Tibial nerve (tissue), 4 donors: Measurements from ENCODE around the gene FAM217A. TPM values are rescaled to one million over a fixed set of nuclear protein-coding genes. Genes with fewer than 3 reads are reported as not detected.

ENCODE experiments used
- DNase-seq, 2 donors: peaks; one replicate each; pipeline ENCODE4 v3.0.0-alpha.2; 2019; ENCODE audit warnings: low spot score in 2 of 2
- H3K27ac ChIP-seq, 4 donors: fragments of 200-600 bp; sonication (generic) in 3 of 4; one replicate each; pipeline ENCODE4 v1.5.1; 2017 to 2019; ENCODE audit warnings: mild to moderate bottlenecking in 1 of 4
- H3K27me3 ChIP-seq, 2 donors: fragments of 200-600 bp; sonication (generic) in 1 of 2; one replicate each; pipeline versions ENCODE4 v1.5.1 to v1.6.0; 2017 to 2019
- H3K36me3 ChIP-seq, 3 donors: fragments of 200-600 bp; sonication (generic); one replicate each; pipeline ENCODE4 v1.5.1; 2018 to 2019
- H3K4me1 ChIP-seq, 4 donors: fragments of 200-600 bp; sonication (generic) in 3 of 4; one replicate each; pipeline ENCODE4 v1.5.1; 2017 to 2019
- H3K4me3 ChIP-seq, 4 donors: fragments of 200-600 bp; sonication (generic) in 3 of 4; one replicate each; pipeline ENCODE4 v1.5.1; 2017 to 2019; ENCODE audit warnings: mild to moderate bottlenecking in 1 of 4, moderate library complexity in 1 of 4
- H3K9me3 ChIP-seq, 4 donors: fragments of 200-600 bp; sonication (generic) in 3 of 4; one replicate each; pipeline ENCODE4 v1.5.1; 2017 to 2019
- EP300 ChIP-seq, 2 donors: sonication (generic); formaldehyde crosslinking; IDR thresholded peaks; one replicate each; pipeline ENCODE4 v1.6.1; 2017; ENCODE audit warnings: antibody characterized with exemption in 2 of 2, mild to moderate bottlenecking in 1 of 2
- POLR2A ChIP-seq, 2 donors: fragments of 450-650 bp; IDR thresholded peaks; one replicate each; pipeline ENCODE4 v1.6.1; 2017; ENCODE audit warnings: antibody characterized with exemption in 2 of 2, mild to moderate bottlenecking in 2 of 2, moderate library complexity in 2 of 2
- WGBS, 2 donors: methylation state at CpG; one replicate each; pipeline ENCODE4 v1.1.5; 2018; 5-methylcytosine and 5-hydroxymethylcytosine counted together
- total RNA-seq, 4 donors: library from RNA; depleted of rRNA; stranded (reverse); fragments of >200 nt; gene quantifications; one replicate each; pipeline ENCODE4 v1.1.0, GENCODE V29; 2016
- TF ChIP-seq, protein P1 (sequence below), 5 experiments: fragments of 200-600 bp in 3 of 5; fragments of 450-650 bp in 2 of 5; sonication (generic) in 3 of 5; IDR thresholded peaks; one replicate each; pipeline ENCODE4 v1.5.1; 2016 to 2019; ENCODE audit warnings: antibody characterized with exemption in 5 of 5, mild to moderate bottlenecking in 3 of 5, moderate library complexity in 2 of 5

FAM217A gene, protein sequence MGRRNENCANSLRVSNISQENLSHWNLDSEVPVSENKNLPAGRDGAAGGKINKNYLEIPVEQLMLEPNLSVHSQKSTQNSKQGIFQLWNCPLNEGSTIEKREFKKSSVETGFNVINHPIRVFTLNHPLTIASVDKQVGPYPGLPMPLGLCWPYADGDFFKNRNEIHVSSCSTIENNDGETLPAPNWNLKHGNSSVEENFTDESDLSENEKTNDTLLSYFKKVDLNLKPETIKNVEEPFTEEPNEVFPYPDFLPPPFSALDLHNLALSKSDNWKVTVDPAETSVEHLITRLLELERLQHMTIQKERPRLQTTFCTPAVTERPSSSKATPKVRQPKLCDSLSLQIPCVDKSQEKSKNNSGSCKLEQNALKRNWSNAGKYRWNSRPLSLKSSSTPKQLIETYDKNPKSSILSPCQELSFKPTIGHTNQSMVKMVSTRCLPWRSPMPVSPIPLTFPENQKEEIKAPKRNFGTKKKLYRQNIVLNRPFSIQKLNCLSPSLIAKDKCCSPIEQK
- total RNA-seq: not detected

DNA sequence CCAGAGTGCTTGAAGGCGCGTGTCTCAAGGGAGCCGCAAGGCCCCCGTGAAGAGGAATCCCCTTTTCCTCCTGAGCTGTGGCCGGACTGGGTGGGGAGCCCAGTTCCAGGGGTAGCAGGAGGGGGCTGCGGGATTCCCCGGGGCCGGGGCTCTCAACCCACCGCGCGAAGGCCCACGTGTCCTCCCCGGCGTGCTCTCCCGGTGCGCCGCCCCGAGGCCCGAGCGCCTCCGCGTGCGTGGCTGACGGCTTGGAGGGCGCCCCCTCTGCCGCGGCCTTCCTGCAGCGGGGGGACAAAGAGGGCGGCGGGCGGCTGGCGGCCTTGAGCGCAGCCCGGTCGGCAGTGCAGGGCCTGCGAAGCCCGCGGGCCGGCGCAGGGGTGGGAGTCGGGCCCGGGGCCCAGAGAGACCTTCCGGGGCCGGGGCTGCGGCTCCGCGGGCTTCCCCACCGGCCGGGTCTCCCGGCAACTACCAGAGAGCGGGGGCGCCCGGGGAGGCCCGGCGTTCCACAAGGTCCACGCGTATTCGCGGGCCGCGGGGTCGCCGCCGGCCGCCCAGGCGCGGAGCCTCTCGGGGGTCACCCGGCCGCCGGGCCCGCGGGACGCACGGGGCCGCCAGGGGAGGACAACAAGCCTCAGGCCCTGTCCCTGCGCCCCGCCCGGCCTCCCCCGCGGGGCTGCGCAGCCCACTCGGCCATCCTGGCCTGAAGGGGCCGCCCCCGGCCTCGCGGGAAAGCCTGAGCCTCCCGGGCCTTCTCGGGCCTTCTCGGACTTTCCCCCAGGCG is at the start of gene FAM217A:
TSS of gene FAM217A (minus strand) at position 447 of the 781 bp plus-strand sequence. CDS start 1,723 bp downstream, outside the sequence.
- Histone ChIP-seq H3K36me3 (no peaks in the 10 kb centered on the region), H3K27ac (no peak within 1 kb of the TSS), H3K9me3 (no peaks in the 10 kb centered on the region), H3K4me3 (no peak within 1 kb of the TSS), H3K27me3 (peaks cover 0 to 19% of the 10 kb centered on the region in 2 donors), H3K4me1 (no peaks in the 10 kb centered on the region)
- DNase-seq: no peak
- TF ChIP-seq POLR2A (IDR thresholded peaks at IDR 0.05) (no peak), EP300 (IDR thresholded peaks at IDR 0.05) (no peak)
- TF ChIP-seq, protein P1, sequence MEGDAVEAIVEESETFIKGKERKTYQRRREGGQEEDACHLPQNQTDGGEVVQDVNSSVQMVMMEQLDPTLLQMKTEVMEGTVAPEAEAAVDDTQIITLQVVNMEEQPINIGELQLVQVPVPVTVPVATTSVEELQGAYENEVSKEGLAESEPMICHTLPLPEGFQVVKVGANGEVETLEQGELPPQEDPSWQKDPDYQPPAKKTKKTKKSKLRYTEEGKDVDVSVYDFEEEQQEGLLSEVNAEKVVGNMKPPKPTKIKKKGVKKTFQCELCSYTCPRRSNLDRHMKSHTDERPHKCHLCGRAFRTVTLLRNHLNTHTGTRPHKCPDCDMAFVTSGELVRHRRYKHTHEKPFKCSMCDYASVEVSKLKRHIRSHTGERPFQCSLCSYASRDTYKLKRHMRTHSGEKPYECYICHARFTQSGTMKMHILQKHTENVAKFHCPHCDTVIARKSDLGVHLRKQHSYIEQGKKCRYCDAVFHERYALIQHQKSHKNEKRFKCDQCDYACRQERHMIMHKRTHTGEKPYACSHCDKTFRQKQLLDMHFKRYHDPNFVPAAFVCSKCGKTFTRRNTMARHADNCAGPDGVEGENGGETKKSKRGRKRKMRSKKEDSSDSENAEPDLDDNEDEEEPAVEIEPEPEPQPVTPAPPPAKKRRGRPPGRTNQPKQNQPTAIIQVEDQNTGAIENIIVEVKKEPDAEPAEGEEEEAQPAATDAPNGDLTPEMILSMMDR (IDR thresholded peaks at IDR 0.05): no peak
- 57 to 72% methylated on average over 29 to 53 of the region's 91 CpGs for WGBS, 2 donors

DNA sequence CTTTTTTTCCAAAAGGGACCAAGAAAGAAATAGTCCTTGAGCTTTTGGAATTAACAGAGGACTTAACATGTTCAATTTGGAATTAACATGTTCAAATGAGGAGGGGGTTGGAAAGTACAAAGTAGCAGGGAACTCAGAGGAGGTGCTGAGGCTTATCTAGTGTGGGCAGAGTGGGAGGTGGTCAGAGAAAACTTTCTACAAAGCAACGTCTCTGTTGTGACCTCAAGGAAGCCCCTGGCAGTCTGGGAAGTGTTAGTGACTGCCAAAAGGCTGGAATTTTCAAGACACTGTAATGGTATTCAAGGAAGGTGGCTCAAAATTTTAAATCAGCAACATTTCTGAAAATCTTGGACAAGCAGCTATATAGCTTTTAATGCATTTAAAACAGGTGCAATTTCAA is 49.1 kb upstream of the FAM217A start:
- TF ChIP-seq, protein P1 (IDR thresholded peaks at IDR 0.05): no peak
- TF ChIP-seq EP300 (IDR thresholded peaks at IDR 0.05): no peak
- no peak for TF ChIP-seq POLR2A (IDR thresholded peaks at IDR 0.05)
- Histone ChIP-seq H3K27me3 (no peaks in the 10 kb centered on the region), H3K4me3 (no peak overlapping the region), H3K9me3 (no peaks in the 10 kb centered on the region), H3K4me1 (peaks cover 0 to 7% (median 0%) of the 10 kb centered on the region in 4 donors), H3K36me3 (peaks cover 3 to 87% (median 6%) of the 10 kb centered on the region in 3 donors), H3K27ac (no peak overlapping the region)
- WGBS, 2 donors: 19 to 41% methylated on average over 1 of the region's 1 CpG
- no peak for DNase-seq

DNA sequence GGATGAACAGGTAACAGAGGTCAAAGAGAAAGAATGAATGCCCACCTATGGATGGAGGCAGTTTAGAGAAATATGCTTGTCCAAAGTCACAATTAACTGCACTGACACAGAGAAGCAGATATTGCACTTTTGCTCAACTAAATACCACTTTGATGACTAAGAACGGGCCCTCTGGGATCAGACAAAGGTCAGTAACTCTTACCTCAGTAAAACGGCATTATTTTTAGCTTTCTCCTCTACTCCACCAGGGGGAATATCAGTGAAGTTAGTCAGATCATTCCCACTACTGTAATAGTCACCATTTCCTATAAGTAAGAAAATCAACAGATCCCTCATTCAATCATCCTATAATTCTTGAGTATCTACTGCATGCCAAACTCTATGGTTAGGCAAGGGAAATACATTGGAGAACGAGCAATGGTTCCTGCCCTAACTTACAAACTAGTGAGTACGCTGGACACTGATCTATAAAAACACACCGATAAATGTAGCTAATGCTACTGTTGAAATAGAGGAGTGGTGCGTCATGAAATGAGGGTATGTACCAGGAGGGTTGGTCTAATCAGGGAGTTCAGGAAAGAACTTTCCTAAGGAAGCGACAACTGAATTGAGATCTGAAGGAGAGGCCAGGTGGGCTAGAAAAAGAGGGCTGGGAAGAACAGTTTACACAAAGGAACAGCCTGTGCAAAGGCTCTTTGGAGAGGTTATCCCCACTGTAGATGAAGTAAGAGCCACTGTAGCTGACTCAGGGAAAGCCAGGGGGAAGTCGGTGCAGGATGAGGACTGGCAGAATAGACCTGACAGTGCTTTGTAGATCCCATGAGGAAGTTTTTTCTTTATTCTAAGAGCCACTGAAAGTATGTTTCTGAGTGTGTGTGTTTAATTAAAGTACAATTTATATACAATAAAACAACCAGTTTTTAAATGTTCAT is 47.3 kb upstream of the FAM217A start:
- no peaks in the 10 kb centered on the region for H3K27me3 ChIP-seq
- peaks cover 0 to 4% (median 0%) of the 10 kb centered on the region in 4 donors for H3K4me1 ChIP-seq
- peak in 1 of 2 donors; percentile 29 for DNase-seq
- peaks cover 5 to 96% (median 6%) of the 10 kb centered on the region in 3 donors for H3K36me3 ChIP-seq
- H3K4me3 ChIP-seq: no peak overlapping the region
- no peaks in the 10 kb centered on the region for H3K9me3 ChIP-seq
- H3K27ac ChIP-seq: no peak overlapping the region
- whole genome bisulfite sequencing, 2 donors: 72 to 76% methylated on average over 8 of the region's 8 CpGs
- TF ChIP-seq POLR2A (IDR thresholded peaks at IDR 0.05) (no peak), EP300 (IDR thresholded peaks at IDR 0.05) (no peak)
- TF ChIP-seq, protein P1 (IDR thresholded peaks at IDR 0.05): peak in 1 of 5 experiments; percentile 14

DNA sequence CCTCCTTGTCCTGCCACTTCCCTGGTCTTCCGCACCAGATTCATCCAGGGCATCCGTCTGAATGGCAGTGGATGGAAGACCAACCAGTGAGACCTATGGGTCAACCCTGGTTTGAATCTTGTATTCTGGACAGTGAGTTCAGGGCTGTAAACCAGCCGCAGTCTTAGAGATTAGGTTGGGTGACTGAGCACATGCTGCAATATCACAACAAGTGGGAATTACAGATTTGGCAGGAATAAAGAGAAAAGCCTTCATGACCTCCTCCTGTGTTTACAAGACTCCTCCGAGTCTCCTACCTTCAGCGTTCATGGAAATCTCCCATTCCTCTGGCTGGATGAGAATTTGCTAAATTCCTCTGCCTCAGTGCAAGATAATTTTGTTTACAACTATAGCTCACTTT is 46.6 kb upstream of the FAM217A start:
- Histone ChIP-seq H3K4me3 (no peak overlapping the region), H3K27me3 (no peaks in the 10 kb centered on the region), H3K4me1 (peaks cover 0 to 4% (median 0%) of the 10 kb centered on the region in 4 donors), H3K27ac (no peak overlapping the region), H3K36me3 (peaks cover 5 to 100% (median 11%) of the 10 kb centered on the region in 3 donors), H3K9me3 (no peaks in the 10 kb centered on the region)
- TF ChIP-seq EP300 (IDR thresholded peaks at IDR 0.05): no peak
- TF ChIP-seq POLR2A (IDR thresholded peaks at IDR 0.05): no peak
- WGBS, 2 donors: 87 to 90% methylated on average over 5 of the region's 5 CpGs
- no peak for DNase-seq

DNA sequence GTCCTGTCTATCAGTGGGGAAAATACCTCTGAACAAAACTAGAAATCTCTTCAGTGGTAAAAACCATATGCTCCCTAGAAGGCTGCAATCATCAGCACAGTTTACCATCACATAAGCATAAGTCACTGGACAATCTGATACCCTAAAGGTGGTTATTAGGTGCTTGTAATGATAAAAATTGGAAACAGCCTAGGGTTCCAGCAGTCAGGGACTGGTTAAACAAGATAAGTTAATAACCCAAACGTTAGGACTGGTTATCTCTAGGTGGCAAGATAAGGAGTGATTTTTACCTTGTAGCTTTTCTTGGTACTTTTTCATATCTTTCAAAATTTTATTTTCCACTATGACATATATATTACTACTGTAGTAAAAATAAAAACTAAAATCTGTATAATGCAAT is 45.4 kb upstream of the FAM217A start:
- 56 to 66% methylated on average over 1 of the region's 1 CpG for WGBS, 2 donors
- no peak overlapping the region for H3K27ac ChIP-seq
- H3K9me3 ChIP-seq: no peaks in the 10 kb centered on the region
- no peaks in the 10 kb centered on the region for H3K27me3 ChIP-seq
- peaks cover 0 to 4% (median 0%) of the 10 kb centered on the region in 4 donors for H3K4me1 ChIP-seq
- no peak for DNase-seq
- no peak for TF ChIP-seq EP300 (IDR thresholded peaks at IDR 0.05)
- TF ChIP-seq POLR2A (IDR thresholded peaks at IDR 0.05): no peak
- TF ChIP-seq, protein P1 (IDR thresholded peaks at IDR 0.05): no peak
- H3K36me3 ChIP-seq: peaks cover 9 to 100% (median 11%) of the 10 kb centered on the region in 3 donors
- no peak overlapping the region for H3K4me3 ChIP-seq
